ENCODE data around the gene ZNF554. TPM values are rescaled to one million over a fixed set of nuclear protein-coding genes. Genes with fewer than 3 reads are reported as not detected.

Gene ZNF554
- total RNA-seq, 4 donors from 2014 or later: 2.1 to 15.8 (median 5.0) TPM

GRCh38 chr19:2883686-2884439 lies 64.2 kb downstream of the ZNF554 start:
- TF ChIP-seq CTCF (IDR thresholded peaks at IDR 0.05) (no peak), POLR2A (IDR thresholded peaks at IDR 0.05) (no peak)
- Histone ChIP-seq H3K27me3 (no peaks in the 10 kb centered on the region), H3K4me3 (no peak overlapping the region), H3K27ac (no peak overlapping the region), H3K4me1 (no peaks in the 10 kb centered on the region), H3K36me3 (no peaks in the 10 kb centered on the region), H3K9me3 (no peaks in the 10 kb centered on the region)
- DNase-seq: no peak
- intact Hi-C loops (cut with DNase I; ENCODE audit: low total_unique reads): no loop called here

- no peaks in the 10 kb centered on the region for H3K4me1 ChIP-seq
- no peak for DNase-seq
- intact Hi-C loops (cut with DNase I; ENCODE audit: low total_unique reads): no loop called here
- no peaks in the 10 kb centered on the region for H3K9me3 ChIP-seq
- H3K4me3 ChIP-seq: no peak overlapping the region
- no peak overlapping the region for H3K27ac ChIP-seq
- H3K36me3 ChIP-seq: no peaks in the 10 kb centered on the region
- TF ChIP-seq POLR2A (IDR thresholded peaks at IDR 0.05) (no peak), CTCF (IDR thresholded peaks at IDR 0.05) (no peak)
- no peaks in the 10 kb centered on the region for H3K27me3 ChIP-seq
Observed at GRCh38 chr19:2885736-2886135, 66.1 kb downstream of the ZNF554 start.

Other genes starting within 250 kb of the ZNF554 start
- 10 to 100 TPM in 1 of 4 donors, 1 to 10 TPM in 2, under 1 TPM in 1; 0.88 to 11.1 (median 3.2) TPM for gene GNG7, start 117.2 kb upstream of the ZNF554 start, total RNA-seq
- gene DIRAS1, start 98.5 kb upstream of the ZNF554 start, total RNA-seq: 10 to 100 TPM in 1 of 4 donors, 1 to 10 TPM in 3; 1.0 to 34.1 (median 4.9) TPM
- gene SLC39A3, start 79.9 kb upstream of the ZNF554 start, total RNA-seq: 100 to 1,000 TPM in 1 of 4 donors, 10 to 100 TPM in 2, 1 to 10 TPM in 1; 4.7 to 138 (median 28.2) TPM
- 10 to 100 TPM in 3 of 4 donors, 1 to 10 TPM in 1; 9.5 to 50.7 (median 23.6) TPM for gene SGTA, start 36.6 kb upstream of the ZNF554 start, total RNA-seq
- 10 to 100 TPM in 2 of 4 donors, 1 to 10 TPM in 2; 5.9 to 51.8 (median 25.2) TPM for gene THOP1, start 34.4 kb upstream of the ZNF554 start, total RNA-seq
- 10 to 100 TPM in 3 of 4 donors, 1 to 10 TPM in 1; 4.6 to 22.7 (median 17.7) TPM for gene ZNF555, start 21.6 kb downstream of the ZNF554 start, total RNA-seq
- under 1 TPM in 2 of 4 donors, not detected in 2; 0.28 to 0.73 TPM for gene ZNF556, start 47.5 kb downstream of the ZNF554 start, total RNA-seq
- gene ZNF57, start 81.1 kb downstream of the ZNF554 start, total RNA-seq: 1 to 10 TPM; 3.2 to 7.7 (median 5.3) TPM
- 10 to 100 TPM in 2 of 4 donors, 1 to 10 TPM in 2; 2.4 to 17.9 (median 9.1) TPM for gene ZNF77, start 125.1 kb downstream of the ZNF554 start, total RNA-seq
- gene TLE6, start 157.7 kb downstream of the ZNF554 start, total RNA-seq: 1 to 10 TPM in 2 of 4 donors, under 1 TPM in 1, not detected in 1; 0.46 to 3.5 (median 1.1) TPM
- 100 to 1,000 TPM in 1 of 4 donors, 10 to 100 TPM in 3; 24.9 to 102 (median 62.3) TPM for gene TLE2, start 209.4 kb downstream of the ZNF554 start, total RNA-seq
- 100 to 1,000 TPM in 3 of 4 donors, 10 to 100 TPM in 1; 86.1 to 644 (median 429) TPM for gene TLE5, start 242.6 kb downstream of the ZNF554 start, total RNA-seq